GM12891 (cell line): ENCODE results near the gene SMIM9.

Source experiments
- DNase-seq: peaks from one replicate; pipeline ENCODE4 v3.0.0; 2011; ENCODE audit warnings: low spot score; ENCODE audit not compliant: insufficient read length
- FAIRE-seq: peaks from 2 replicates; lab custom pipeline; 2011; peaks lifted over from hg19 to GRCh38; lab: Jason Lieb, UNC
- PAX5 ChIP-seq: IDR thresholded peaks from 2 replicates; pipeline ENCODE4 v1.6.1; 2011; ENCODE audit warnings: low read length, moderate library complexity, mild to moderate bottlenecking; ENCODE audit not compliant: insufficient read depth, severe bottlenecking
- POLR2A ChIP-seq: IDR thresholded peaks from 2 replicates; pipeline ENCODE4 v1.6.1; 2011; ENCODE audit warnings: low read depth, low read length, control low read depth
- POLR2AphosphoS5 ChIP-seq: IDR thresholded peaks from 2 replicates; pipeline ENCODE4 v1.6.1; 2011; ENCODE audit warnings: low read depth, low read length, control low read depth
- POU2F2 ChIP-seq: IDR thresholded peaks from 2 replicates; pipeline ENCODE4 v1.6.1; 2011; ENCODE audit warnings: low read depth, mild to moderate bottlenecking, control low read depth, low read length, moderate library complexity
- SPI1 ChIP-seq: IDR thresholded peaks from 2 replicates; pipeline ENCODE4 v1.6.1; 2011; ENCODE audit warnings: low read depth, low read length, control low read depth
- TAF1 ChIP-seq: IDR thresholded peaks from 2 replicates; pipeline ENCODE4 v1.6.1; 2011; ENCODE audit warnings: low read depth, low read length, control low read depth

SMIM9 gene

DNA sequence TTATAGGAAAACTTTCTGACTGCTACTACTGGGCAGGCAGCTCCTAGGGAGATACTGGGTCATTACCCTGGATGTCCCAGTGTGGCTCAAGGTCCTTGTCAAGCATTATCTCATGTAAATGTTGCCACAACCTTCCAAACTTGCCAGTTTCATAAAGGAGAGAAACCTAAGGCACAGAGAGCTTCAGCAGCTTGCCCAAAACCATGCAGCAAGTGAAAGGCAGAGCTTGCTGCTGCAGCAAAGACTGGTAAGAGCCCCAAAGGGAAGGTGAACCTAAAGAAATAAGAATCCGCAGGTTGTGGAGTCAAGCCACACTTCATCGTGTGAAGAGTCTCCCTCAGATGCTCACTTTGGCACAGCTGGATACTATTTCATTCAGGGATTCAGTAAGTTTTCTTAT, 31.5 kb downstream of the SMIM9 start:
- FAIRE-seq (no peak), DNase-seq (no peak)
- TF ChIP-seq POU2F2 (no peak), POLR2A (no peak), PAX5 (no peak), SPI1 (no peak), TAF1 (no peak), POLR2AphosphoS5 (no peak)

DNA sequence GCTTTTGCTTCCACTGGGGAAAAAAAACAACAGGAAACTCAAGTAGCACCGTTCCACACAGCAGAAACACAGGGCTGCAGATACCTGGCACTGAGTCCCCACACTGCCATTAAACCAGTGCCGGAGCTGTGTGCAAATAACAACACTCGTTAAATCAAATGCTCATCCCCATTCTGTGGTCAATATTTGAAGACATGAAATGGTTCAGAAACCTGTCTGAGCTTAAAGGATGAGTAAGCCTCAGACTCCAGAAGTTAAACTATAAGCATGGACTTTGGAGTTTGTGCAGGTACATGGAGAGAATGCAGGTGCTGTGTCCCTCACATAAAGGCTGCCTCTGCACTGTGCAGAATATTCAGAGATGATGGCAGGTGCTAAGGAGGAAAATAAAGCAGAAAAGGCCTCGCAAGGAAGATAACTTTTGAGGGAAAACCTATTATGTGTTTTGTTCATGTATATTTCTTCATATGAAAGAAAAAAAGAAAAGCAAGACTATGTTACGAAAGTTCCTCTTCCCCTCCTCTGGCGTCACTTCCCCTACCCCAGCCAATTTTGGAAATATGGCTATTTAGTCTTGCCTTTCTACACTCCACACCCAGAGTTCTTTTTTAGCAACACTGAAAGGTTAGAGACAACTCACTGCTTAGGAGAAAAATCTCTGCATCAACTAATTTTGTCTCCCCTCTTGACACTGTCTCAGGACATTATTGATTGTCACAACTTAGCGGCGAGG, 33.8 kb downstream of the SMIM9 start:
- DNase-seq (no peak), FAIRE-seq (peak; percentile 35)
- TF ChIP-seq POU2F2 (no peak), SPI1 (no peak), TAF1 (no peak), PAX5 (no peak), POLR2AphosphoS5 (no peak), POLR2A (no peak)

GRCh38 chrX:154799556-154800348, 34.7 kb downstream of the SMIM9 start:
- FAIRE-seq = no peak
- TF ChIP-seq POU2F2 (no peak), TAF1 (no peak), PAX5 (no peak), POLR2A (no peak), SPI1 (no peak), POLR2AphosphoS5 (no peak)
- DNase-seq = no peak

GRCh38 chrX:154797006-154797405, 37.5 kb downstream of the SMIM9 start:
- DNase-seq = no peak
- TF ChIP-seq POLR2A (no peak), POU2F2 (no peak), SPI1 (no peak), TAF1 (no peak), POLR2AphosphoS5 (no peak), PAX5 (no peak)
- peak; percentile 59 for FAIRE-seq

DNA sequence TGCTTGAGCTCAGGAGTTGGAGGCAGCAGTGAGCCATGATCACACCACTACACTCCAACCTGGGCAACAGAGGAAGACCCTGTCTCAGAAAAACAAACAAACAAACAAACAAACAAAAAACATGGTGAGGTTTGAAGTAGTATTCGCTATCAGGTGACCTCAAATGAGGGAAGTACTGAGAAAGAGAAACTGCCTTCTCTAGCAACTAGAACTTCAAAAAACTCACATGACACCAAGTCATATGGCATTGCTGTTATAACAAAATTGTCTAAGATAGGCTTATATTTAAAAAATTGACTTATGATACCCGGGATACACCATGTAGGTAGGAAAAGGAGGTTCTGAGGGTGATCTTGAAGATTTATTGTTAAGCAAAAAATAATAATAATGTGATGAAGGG, 39.4 kb downstream of the SMIM9 start:
- DNase-seq (no peak), FAIRE-seq (peak; percentile 31)
- TF ChIP-seq POU2F2 = no peak
- no peak for TF ChIP-seq SPI1
- no peak for TF ChIP-seq POLR2AphosphoS5
- no peak for TF ChIP-seq TAF1
- TF ChIP-seq POLR2A = no peak
- TF ChIP-seq PAX5 = no peak

DNA sequence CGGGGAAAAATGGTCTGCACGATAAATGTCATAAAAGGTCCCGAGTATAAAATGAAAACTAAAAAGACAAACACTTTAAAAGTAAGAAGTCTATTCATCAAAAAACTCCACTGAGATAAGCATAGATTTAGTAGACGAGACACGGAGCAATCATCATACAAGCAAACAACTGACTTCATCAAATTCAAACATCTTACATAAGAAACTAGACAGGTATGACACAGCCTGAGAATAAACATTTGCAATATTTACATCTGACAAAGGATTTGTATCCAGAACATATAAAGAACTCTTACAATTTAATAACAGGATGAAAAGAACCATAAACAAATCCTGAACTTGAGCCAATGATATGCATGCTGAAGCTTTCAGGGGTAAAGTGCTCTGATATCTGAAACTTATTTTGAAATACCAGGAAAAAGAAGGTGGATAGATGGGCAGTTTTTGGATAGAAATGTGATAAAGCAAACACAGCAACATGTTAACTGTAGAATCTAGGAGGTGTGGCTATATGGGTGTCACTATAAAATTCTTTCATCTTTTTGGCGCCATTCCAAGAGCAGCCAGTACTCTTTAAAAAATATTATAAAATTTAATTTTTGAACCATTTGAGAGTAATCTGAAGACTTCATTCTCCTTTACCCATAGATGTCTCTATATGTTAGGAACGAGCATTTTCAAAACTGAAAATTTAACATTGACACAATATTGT, 41.2 kb downstream of the SMIM9 start:
- TF ChIP-seq POLR2AphosphoS5 (no peak), PAX5 (no peak), POU2F2 (no peak), POLR2A (no peak), SPI1 (no peak)
- FAIRE-seq (no peak), DNase-seq (no peak)

GRCh38 chrX:154791939-154792338, 42.5 kb downstream of the SMIM9 start:
- DNase-seq (no peak), FAIRE-seq (no peak)
- TF ChIP-seq POLR2AphosphoS5 = no peak
- no peak for TF ChIP-seq POLR2A
- TF ChIP-seq PAX5 = no peak
- no peak for TF ChIP-seq POU2F2
- no peak for TF ChIP-seq TAF1
- TF ChIP-seq SPI1 = no peak

DNA sequence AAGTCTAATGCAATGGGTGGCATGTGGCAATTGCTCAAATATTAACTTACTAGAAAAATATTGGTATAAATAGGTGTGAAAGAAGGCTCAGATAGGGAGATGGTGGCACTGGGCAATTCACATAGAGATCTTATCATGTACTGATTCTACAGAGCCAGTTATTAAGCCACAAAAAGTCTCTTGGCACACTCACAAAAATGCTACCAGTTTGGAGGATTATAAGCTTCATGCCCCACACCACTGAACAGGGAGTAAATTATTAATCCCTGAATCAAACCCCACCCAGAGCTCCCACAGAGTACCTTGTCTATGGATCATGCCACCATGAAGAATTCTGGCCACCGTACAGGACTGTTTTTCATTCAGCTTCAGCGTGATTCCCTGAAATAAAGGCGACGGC, 43.0 kb downstream of the SMIM9 start:
- FAIRE-seq = peak; percentile 5
- no peak for TF ChIP-seq TAF1
- no peak for TF ChIP-seq PAX5
- no peak for TF ChIP-seq POLR2AphosphoS5
- no peak for TF ChIP-seq POU2F2
- no peak for TF ChIP-seq SPI1
- no peak for TF ChIP-seq POLR2A

More for the DNA sequence above, 43.0 kb downstream of the SMIM9 start:
- no peak for DNase-seq
